HG02884 (cell line): ENCODE results near the gene SLC8A1.

Experiments used
- ATAC-seq: cut with Tn5 transposase; IDR thresholded peaks from one replicate; pipeline ENCODE4 v1.9.1; 2021; ENCODE audit warnings: mild to moderate bottlenecking, moderate library complexity; ENCODE audit not compliant: unreplicated experiment

Gene SLC8A1

DNA sequence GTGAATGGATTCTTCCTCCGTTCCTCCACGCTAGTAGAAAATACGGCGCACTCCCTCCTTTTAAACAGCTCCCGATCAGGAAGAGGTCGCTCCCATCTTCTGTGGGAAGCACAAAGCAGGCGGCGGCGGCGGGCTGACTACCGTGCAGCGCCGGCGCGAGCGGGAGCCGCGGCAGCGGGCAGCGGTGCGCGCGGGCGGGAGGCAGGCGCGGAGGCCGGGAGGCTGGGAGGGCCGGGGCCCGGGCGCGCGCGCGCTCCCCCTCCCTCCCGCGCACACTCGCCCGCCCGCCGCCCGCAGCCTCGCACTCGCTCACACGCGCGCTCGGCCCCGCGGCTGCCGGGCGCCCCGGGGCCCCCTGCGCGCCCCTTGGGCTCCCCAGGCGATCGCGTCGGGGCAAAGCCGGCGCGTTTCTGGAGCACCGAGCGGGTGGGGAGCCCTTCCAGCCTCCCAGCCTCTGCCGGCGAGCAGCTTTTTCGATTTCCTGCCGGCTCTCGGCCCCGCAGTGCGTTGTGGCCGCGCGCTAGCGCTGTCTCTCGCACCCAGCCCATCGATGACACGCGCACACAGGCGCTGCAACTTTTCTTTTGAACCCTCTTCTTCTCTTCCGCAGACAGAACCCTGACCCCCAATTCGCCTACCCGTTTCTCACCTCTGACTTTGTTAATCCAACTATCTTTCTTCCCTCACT lies at the start of gene SLC8A1:
TSS of gene SLC8A1 (minus strand) at position 173 of the 688 bp plus-strand sequence.
- ATAC-seq, result peak; percentile 39

GRCh38 chr2:40499437-40499836 lies 47.5 kb upstream of the SLC8A1 start:
- ATAC-seq, result no peak

GRCh38 chr2:40497251-40497859 lies 45.5 kb upstream of the SLC8A1 start:
- ATAC-seq, result no peak

DNA sequence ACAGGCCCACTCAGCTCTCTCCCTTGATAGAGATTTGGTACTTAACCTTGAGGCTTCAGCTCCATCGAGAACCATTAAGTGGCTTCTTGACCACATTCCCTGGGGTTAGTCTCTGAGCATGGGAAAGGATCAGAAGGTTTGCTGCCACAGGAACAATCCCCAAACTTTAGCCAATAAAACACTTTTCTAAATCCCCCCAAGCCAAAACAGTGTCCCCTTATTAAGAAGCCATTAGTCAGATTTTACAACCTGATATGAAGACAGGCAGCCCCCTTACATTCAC lies 37.7 kb upstream of the SLC8A1 start:
- ATAC-seq, result no peak

DNA sequence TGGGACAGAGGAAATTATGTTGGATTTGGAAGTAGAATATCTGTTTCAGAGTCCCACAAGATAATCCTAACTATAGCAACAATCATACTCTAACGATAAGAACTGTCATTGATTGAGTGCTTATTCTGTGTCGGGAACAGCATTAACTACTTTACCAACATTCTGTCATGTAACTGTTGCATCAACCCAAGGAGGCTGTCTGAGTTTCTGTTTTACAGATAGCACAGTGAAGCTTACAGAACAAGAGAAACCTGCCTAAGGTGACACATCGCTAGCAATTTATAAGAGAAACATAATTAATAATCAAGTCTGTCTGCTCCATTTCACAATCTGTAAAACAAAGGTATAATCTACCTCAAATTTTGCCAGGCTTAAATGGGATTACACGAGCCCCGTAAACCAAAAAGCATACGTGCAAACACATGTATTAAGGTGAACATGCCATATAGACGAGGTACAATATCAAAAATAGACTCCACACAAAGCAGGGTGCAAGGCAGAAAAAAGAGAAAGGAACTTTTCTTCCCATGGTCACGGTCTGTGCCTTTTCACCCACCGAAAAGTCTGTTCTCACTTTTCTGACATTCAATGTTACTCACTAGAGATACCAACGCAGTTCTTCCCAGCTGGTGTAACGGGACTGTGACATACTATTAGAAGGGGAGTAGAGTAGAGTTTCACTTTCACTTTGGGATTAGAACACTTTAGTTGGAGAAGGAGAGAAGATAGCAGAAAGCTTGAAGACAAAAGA lies 37.2 kb upstream of the SLC8A1 start:
- ATAC-seq, result no peak

DNA sequence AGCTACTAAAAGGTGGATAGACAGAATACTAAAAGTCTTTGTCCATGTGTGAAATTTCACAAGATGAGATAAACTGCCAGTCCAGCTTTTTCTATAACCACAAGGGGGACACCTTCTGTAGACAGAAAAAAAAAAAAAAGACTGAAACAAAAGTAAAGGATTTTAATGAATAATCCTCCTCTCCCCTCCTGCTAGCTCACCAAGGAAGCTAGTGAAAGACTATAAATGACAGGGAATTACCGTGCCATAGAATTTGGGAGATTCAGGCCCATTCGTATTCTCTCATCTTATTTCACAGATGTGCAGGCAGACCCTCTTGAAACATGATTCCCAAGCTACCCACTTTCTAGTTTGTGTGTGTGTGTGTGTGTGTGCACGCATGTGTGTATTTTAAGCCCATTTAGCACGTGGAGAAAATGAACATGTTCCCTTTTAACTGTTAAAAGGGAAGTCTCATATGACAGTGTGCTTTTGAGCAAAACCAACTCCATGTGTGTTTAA lies 36.3 kb upstream of the SLC8A1 start:
- no peak for ATAC-seq

GRCh38 chr2:40487602-40488001 lies 35.7 kb upstream of the SLC8A1 start:
- no peak for ATAC-seq

DNA sequence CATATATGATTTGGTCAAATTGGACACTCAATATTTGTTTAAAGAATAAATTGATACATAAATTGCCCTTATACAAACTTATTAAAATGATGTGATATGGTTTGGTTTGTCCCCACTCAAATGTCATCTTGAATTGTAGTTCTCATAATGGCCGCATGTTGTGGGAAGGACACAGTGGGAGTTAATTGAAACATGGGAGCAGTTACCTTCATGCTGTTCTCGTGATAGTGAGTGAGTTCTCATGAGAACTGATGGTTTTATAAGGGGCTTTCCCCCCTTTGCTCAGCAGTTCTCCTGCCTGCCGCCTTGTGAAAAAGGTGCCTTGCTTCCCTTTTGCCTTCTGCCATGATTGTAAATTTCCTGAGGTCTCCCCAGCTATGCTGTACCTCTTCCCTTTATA lies 34.0 kb upstream of the SLC8A1 start:
- no peak for ATAC-seq

GRCh38 chr2:40485318-40485717 lies 33.4 kb upstream of the SLC8A1 start:
- no peak for ATAC-seq

DNA sequence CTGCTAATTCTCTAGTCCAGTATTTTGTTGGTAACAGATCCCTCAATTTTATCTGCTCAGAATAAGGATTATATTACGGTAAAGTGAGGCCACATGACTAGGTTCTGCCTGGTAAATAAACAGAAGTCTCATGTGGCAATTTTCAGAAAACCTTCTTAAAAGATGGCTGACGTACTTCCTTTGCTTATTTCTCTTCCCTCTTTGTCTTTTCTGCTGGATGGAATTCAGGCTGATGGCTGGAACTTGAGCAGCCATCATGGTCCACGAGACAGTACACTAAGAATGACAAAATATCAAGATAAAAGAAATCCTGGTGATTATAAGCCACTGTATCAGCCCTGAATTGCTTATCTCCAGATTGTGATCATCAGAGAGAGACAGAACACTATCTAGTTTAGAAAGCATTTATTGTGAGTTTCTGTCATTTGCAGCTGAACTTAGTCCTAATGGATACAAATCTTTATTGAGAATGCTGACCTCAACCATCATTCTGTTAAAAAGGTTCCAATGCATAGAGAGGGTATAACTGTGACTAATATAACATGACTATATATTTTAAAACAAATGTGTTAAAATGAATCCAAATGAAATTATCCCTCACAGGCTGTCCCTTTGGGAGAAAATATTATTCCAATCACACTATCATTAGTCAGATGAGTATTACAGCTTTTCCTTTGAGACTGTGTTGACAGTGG lies 31.8 kb upstream of the SLC8A1 start:
- no peak for ATAC-seq

DNA sequence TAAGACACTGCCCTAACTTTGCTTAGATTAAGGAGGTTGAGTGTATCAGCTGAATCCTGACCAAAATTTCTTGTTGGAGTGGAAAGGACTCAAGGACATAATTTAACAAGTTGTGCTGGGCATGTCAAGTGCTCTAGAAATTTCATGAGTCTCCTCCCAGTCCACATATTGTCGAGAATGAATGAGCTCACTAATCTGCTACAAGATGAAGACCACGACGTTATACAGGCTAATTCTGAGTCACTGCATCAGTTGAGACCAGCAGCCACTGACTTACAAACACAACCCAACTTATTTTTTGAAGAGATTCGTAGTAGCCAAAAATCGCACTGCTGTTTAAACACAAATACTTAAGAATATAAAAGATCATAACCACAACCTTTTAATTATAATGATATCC lies 28.7 kb upstream of the SLC8A1 start:
- ATAC-seq, result no peak

DNA sequence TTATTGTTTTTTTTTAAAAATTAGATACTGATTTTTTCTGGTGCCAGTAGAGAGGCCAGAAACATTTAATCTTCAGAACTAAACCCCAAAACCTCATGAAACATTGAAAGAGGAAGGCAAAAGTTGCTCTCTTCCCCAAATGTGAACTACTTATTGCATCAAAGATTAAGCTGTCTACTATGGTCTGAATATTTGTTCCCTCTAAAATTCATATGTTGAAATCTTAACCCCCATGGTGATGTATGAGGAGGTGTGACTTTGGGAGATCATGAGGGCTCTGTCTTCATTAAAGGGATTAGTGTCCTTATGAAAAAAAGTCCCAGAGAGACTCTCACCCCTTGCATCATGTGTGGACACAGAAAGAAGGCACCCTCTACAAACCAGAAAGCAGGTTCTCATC lies 28.2 kb upstream of the SLC8A1 start:
- ATAC-seq, result no peak

GRCh38 chr2:40477361-40477760 lies 25.5 kb upstream of the SLC8A1 start:
- ATAC-seq, result no peak

GRCh38 chr2:40476436-40476835 lies 24.5 kb upstream of the SLC8A1 start:
- no peak for ATAC-seq

DNA sequence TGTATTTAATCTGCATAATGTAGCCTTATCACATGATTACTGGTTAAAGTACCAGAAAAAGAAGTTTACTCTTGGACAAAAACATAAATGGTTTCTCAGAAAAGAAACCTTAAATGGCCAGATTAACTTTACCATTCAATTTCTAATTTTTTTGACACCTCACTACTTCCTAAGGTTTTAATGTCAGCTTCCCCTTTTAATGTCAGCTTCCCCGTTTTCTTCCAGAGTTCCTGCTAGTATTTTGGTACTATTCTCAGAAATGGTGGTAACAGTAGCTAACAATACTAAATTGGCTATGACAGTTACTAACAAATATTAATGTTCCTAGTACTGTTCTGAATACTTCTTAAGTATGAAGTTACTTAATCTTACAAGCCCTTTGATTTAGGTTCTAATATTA lies 22.4 kb upstream of the SLC8A1 start:
- ATAC-seq, result no peak

DNA sequence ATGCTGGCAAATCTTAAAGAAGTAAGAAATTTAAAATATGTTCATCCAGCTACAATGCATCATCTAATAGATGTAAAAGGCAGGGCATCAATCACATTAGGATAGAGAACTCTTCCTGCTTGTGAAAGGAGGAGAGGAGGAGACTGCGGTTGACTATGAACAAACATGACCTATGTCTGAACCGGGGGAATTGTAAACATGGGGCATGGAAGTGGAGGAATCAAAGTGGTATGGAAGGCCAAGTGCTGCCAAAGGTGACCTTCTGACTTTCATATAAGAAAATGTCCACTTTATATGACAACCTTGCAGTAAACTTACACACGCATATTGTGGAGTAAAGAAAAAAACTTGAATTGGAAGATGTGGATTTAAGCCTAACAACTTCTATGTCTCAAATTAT lies 20.0 kb upstream of the SLC8A1 start:
- ATAC-seq, result no peak

DNA sequence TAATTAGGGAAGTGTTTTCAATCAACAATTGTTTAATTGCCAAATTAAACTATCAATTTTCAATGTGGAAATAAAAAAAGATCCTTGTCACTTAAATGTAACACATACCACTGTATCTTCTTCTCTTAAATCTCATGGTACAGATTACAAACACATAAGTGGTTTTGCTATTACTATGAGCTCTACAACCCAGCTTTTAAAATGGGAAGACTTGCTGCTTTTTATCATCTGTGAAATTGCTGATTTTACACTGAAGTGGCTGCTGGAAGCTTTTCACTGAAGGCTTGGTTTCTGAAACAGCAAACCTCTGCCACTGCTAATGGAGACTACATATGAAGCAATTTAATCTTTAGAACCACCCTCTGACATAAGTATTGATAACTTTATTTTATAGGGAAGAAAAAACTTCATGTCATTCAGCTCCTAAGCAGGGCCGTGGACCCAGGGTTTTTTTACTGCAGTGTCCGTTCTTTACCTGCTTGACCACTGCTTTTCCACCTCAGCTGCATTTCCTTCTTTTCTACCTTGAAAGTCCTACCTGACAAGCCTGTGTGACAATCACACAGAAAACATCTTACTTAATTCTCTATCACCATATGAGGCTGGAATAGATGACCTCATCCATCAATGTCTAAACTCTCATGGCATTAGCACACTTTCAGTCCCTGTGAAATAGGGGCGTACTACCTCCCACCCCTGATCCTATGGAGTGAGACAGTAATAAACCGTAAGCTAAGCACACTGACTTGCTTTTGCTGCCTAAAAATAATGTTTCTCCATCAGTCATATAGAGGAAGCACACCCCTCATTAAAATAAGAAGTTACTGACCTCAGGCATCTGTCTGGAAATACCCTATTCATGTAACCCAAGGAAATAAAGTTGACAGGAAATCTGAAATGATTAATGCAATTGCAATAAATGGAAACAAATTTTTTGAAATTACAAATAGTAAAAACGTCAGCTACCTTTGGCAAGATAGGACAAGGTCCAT lies 19.2 kb upstream of the SLC8A1 start:
- peak; percentile 45 for ATAC-seq

DNA sequence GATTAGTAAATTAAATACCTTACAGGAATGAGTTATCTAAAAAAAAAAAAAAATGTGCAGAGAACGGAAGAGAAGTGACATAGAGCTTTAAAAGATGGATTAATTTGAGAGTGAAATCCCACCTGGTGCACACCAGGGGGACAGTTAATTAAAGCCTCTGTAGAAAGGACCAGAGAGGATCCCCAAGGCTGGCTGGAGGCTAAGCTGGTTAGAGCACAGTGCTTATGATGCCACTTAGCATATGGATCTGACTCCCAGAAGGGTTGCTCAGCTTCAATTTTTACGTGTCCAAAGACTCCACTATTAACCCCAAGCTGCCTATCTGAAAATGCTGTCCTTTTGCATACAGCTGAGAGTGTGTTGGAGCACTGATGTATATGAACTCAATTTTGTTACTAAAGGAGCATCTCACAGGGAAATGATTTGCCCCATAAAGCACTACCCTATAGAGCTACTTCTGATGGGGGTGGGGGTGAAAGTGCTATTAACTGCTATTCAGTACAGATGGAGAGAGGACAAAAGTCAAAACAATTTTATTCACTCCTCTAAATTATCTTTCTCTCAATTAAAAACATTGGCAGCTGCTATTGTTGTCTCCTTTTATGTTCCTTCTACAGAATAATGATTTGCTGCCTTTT lies 15.2 kb upstream of the SLC8A1 start:
- ATAC-seq, result no peak

DNA sequence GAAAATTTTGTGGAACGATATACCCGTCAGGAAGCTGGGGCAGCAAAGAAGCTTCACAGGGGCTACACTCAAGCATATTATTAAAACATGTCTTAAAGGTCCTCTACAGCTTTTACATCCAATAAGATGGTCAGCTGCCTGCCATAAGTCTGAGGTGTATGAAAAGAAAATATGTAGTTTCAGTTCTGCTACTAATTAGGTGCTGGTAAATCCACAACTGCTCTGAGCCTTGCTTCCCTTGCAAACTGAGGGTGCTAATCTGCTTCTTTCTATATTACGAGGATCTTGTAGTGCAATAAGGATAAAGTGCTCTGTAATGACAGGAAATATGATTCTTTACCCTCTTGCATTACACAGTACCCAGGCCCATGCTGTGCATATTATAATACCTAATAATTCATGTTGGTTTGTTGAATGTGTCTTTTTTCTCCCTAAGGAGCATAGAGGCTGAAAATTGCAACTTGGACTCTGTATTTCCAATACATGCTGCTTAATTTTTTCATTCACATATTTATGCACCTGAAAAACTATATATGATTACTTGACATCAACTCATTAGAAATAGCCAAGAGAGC lies 14.5 kb upstream of the SLC8A1 start:
- no peak for ATAC-seq

DNA sequence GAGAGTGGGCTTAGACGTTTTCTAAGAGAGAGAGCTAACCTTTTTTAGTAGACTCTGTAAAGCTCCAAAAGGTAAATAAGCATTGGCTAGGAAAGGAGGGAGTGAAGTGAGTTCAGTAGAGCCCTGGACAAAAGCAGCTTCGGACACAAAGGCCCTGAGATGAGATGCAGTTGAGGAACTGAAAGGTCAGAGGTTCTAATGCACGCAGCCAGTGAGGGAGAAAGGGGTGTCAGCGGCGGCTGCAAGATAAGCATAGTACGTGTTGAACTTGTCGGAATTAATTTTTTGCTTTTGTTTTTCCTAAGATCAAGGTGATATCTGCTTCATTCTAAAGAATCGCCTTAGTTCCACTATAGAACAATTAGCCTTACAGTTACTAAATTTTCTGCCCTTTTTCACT lies 11.2 kb upstream of the SLC8A1 start:
- no peak for ATAC-seq
